HUDEP-2 (cell line): Measurements from ENCODE around the gene SLC25A26.
"Not testable (repeated sequence)": the region's sequence is repeated elsewhere in the genome, so short reads cannot be mapped to it uniquely, and the experiment has no call there.

Experiments used
- DNase-seq, 76 experiments: peaks; one replicate each; lab custom pipeline; 2025; ENCODE audit not compliant: unreplicated experiment in 76 of 76; lab: John Stamatoyannopoulos, UW

SLC25A26 gene

GRCh38 chr3:66226093-66226492, 5.3 kb downstream of the SLC25A26 start:
- not testable (repeated sequence) for DNase-seq

DNA sequence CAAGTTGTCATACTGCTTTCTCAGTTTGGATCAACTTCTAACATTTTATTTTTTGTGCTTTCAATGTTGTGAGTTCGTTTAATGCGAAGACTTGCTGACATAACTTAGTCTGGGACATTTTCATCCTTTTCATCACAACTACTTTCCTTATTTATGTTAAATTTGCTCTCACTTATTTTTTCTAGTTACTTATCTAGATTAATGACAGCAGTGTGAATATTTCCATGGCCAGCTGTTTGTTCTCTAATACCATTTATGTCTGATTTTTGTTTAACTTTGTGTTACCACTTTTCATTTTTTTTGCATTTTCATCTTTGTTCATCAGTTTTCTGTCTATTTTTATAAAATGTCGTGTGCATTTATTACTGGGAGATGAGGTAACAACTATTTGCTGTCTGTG, 6.2 kb downstream of the SLC25A26 start:
- DNase-seq, result no peak

DNA sequence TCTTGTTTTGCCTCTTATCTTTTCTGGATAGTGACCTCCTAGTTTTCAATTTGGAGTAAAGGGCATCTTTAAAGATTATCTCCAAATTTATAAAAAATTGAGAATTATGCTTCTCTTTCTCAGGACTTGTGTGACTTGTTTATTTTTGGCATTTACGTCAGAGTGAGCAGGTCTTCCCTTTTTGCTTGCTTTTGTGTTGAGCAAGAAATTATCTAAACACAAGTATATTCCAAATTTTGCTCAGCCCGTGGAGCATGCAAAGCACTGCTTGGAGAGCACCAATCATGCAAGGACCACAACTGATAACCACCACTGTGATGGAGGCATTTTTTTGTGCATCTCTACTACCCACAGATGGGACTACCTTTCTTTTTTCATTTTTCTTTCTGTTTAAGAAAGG, 7.1 kb downstream of the SLC25A26 start:
- no peak for DNase-seq

GRCh38 chr3:66228707-66229106, 7.9 kb downstream of the SLC25A26 start:
- DNase-seq, result no peak

DNA sequence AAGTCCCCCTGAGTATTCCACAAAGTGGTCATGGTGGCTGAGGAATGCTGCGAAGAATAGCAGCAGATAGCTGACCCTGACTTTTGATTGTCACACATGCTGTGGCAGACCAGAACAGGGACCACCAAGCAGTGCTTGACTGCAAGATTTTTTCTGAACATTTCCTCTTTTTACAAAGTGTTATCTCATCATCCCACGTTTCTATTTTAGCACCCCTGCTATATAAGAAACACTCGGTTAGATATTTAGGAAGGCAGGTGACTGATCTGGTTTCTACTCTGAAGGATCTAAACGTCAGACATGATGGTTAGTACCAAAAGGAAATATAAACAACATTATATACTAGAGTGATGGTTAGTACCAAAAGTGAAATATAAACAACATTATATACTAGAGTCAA, 9.1 kb downstream of the SLC25A26 start:
- DNase-seq, result no peak

- DNase-seq, result no peak
Measured at GRCh38 chr3:66233033-66233432, 12.2 kb downstream of the SLC25A26 start.

DNA sequence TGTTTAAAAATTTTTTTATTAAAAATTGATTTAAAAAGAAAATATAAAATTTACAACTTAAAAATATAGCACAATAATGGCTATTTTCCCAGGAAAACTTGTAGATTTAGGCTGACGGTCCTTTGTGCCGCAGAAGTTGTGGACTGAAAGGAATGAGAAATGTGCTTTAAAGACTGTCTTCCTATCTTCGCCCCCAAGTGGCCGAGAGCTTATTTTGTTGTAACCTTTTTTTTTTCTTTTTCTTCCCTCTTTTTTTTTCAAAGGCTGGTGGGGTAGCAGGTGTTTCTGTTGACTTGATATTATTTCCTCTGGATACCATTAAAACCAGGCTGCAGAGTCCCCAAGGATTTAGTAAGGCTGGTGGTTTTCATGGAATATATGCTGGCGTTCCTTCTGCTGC, 15.5 kb downstream of the SLC25A26 start:
- no peak for DNase-seq

DNA sequence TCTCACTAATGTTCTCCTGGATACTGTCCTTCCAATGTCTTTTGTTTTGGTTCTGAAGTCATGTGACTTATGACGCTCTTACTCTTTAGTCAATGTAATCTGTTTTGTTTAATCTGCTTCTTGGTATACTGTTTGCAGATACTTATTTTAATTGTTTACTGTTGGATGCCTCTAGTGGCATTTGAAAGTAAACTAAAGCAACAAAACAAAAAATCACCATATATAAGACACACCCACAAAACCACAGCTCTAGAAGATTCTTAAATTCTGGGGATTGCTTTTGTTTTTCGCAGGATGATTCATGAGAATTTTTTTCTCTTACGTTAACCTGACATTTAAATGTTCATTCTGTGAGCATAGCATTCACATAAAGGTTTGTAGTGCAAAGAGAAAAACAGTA, 16.8 kb downstream of the SLC25A26 start:
- DNase-seq, result no peak

DNA sequence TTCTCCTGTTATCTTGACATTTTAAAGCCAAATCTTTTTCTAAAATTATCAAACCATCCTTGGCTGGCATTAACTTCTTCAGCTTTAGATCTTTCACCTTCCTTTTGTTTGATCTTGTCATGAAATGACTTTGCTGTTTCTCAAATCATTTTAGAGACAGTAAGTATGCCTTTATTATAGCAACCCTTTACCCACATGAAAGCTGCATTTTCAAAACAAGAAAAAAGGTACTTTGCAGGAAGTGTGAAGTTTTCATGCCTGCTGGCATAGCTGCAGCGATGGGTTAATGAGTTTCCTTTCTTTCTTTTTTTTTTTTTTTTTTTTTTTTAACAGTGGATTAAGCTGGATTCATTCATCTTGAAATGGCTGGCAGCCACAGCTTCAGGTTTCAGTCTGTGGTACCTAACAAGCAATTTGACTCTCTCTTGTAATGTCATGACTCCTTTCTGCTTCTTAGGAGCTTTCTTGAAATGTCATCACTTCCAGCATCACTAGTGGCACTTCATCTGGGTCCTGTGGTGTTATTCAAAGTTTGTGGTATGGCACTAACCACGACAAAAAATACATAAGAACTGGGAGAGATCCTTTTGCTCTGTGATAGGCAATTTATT, 18.8 kb downstream of the SLC25A26 start:
- no peak for DNase-seq

GRCh38 chr3:66241466-66241865, 20.7 kb downstream of the SLC25A26 start:
- DNase-seq, result no peak

DNA sequence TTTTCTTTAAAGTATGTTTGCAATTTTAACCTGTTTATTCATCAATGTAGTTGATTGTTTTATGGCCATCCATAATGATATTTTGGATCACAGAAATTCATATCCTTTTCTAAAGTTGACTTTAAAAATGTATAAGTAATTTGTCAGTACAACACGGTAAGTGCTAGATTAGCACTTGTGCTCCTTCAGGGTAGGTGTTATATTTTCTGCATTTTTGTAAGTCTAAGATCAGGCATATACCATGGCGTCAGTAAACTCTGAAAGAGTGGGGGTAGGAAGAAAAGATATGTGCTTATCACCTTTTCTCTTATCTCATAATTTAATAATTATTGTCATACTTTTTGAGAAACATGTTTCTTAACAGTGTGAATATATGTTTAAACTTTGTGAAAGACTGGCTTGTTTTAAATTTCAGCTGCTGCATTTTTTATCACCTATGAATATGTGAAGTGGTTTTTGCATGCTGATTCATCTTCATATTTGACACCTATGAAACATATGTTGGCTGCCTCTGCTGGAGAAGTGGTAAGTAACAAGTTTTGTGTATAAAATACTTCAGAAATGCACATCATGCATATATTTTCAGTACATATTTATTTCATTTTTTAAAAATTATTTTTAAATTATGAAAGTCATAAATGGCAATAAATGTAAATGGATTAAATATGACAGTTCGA, 22.1 kb downstream of the SLC25A26 start:
- no peak for DNase-seq

DNA sequence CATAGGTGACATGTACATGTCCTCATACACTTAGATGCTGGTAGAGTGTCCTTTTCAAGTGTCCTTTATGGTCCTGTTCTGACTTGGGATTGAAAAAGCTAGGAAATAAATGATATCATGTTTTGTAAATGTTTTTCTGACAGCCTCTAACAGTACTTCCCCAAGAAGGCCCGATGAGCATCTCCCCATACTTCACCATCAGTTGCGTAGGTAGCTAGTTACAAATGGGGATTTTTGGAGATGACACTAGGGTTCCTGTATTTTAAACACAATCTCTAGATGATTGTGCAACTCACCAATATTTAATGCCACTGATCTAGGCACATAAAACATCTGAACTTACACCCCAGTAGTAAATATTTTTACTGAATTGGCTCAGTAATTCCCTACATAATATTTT, 27.8 kb downstream of the SLC25A26 start:
- DNase-seq, result no peak

- DNase-seq, result peak in 13 of 76 experiments; percentile 3 to 21 (median 6)
Measured at GRCh38 chr3:66253790-66254620, 33.2 kb downstream of the SLC25A26 start.

DNA sequence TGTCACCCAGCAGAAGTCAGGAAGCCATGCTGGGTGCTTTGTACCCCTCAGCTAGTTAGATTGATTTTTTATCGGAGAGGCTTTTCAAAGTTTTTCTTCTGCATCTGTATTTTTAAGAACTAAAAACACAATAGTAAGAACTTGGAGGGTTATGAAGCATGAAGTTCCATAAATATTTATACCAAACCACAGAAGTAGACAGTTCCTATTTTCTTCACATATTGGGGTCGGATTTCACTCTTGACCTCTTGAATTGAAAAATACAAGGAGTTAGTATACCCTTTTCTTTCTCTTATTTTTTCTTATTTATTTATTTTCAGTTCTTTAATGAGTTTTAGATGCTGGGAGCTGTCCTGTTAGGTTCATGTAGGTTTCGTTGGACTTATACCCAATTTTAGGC, 35.1 kb downstream of the SLC25A26 start:
- DNase-seq, result no peak

DNA sequence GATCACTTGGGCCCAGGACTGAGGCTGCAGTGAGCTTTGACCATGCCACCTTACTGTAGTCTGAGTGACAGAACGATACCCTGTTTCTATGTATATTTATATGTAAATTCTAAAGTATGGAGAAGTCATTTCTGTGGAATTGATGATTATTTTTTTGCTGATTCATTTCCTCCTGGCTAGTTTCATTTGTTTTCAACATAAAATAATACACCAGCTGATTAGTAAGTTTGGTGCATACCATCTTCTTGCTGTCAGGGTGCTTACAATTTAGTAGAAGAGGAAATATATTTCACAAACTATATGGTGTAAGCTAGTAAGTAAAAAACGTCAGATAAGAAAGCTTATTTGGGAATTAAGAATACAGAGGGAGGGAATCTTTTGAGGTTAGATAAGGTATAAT, 36.0 kb downstream of the SLC25A26 start:
- DNase-seq, result no peak

- no peak for DNase-seq
Measured at GRCh38 chr3:66259566-66260255, 38.9 kb downstream of the SLC25A26 start.

DNA sequence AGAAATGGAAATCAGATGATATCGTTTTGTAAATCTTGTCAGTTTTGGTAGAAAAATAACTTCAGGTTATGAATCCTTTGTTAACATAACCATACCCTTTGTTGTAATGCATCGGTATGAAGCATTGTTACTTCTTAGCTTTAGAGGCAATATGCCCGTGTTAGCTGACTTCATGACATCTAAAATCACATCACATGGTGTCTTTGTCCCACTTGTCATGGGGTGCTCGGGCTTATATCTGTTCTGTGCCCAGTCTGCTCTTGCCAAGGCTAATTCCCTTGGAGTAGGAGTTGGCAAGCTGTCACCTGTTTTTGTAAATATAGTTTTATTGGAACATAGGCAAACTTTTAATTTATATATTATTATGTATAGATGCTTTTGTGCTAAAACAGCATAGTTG, 39.6 kb downstream of the SLC25A26 start:
- DNase-seq, result no peak

- DNase-seq, result no peak
Measured at GRCh38 chr3:66261355-66261754, 40.6 kb downstream of the SLC25A26 start.

GRCh38 chr3:66265649-66266048, 44.8 kb downstream of the SLC25A26 start:
- no peak for DNase-seq

GRCh38 chr3:66266551-66266950, 45.8 kb downstream of the SLC25A26 start:
- no peak for DNase-seq

GRCh38 chr3:66267031-66267430, 46.2 kb downstream of the SLC25A26 start:
- no peak for DNase-seq
